ENCODE measurements around the gene APBA2. TPM values are rescaled to one million over a fixed set of nuclear protein-coding genes. Genes with fewer than 3 reads are reported as not detected.

Gene APBA2
- total RNA-seq, 2 donors from 2014 or later, result 2.7 to 4.0 TPM

GRCh38 chr15:29111705-29112281, 226.0 kb downstream of the APBA2 start:
- no peak for DNase-seq (ENCODE audit: low spot score)
- intact Hi-C loops (cut with DNase I), result no loop called here

- DNase-seq (ENCODE audit: low spot score), result no peak
- intact Hi-C loops (cut with DNase I), result no loop called here
Measured at GRCh38 chr15:29113336-29114220, 227.8 kb downstream of the APBA2 start.

- DNase-seq (ENCODE audit: low spot score), result no peak
- intact Hi-C loops (cut with DNase I), result loop anchor here in 1 of 2 donors (5.0 kb wide), 1 partner anchor 907 kb away; no protein-coding TSS in a partner anchor
Measured at GRCh38 chr15:29114221-29115092, 228.7 kb downstream of the APBA2 start.

- intact Hi-C loops (cut with DNase I), result loop anchor here in 1 of 2 donors (5.0 kb wide), 1 partner anchor 908 kb away; no protein-coding TSS in a partner anchor
- DNase-seq (ENCODE audit: low spot score), result no peak
Measured at GRCh38 chr15:29115093-29115991, 229.6 kb downstream of the APBA2 start.

- intact Hi-C loops (cut with DNase I), result loop anchor here in 1 of 2 donors (5.0 kb wide), 1 partner anchor 910 kb away; no protein-coding TSS in a partner anchor
- DNase-seq (ENCODE audit: low spot score), result no peak
Measured at GRCh38 chr15:29116970-29117700, 231.4 kb downstream of the APBA2 start.

GRCh38 chr15:29117778-29118177, 232.0 kb downstream of the APBA2 start:
- DNase-seq (ENCODE audit: low spot score), result no peak

GRCh38 chr15:29119847-29120246, 234.1 kb downstream of the APBA2 start:
- DNase-seq (ENCODE audit: low spot score), result no peak
- intact Hi-C loops (cut with DNase I), result loop anchor here in 1 of 2 donors (5.0 kb wide), 1 partner anchor 913 kb away; no protein-coding TSS in a partner anchor

More at GRCh38 chr15:29117778-29118177, 232.0 kb downstream of the APBA2 start:
- intact Hi-C loops (cut with DNase I), result loop anchor here in 1 of 2 donors (5.0 kb wide), 1 partner anchor 910 kb away; no protein-coding TSS in a partner anchor

GRCh38 chr15:29120593-29121368, 235.0 kb downstream of the APBA2 start:
- intact Hi-C loops (cut with DNase I), result no loop called here
- DNase-seq (ENCODE audit: low spot score), result no peak

- DNase-seq (ENCODE audit: low spot score), result no peak
- intact Hi-C loops (cut with DNase I), result no loop called here
Measured at GRCh38 chr15:29121369-29121656, 235.5 kb downstream of the APBA2 start.

GRCh38 chr15:29121907-29122306, 236.1 kb downstream of the APBA2 start:
- intact Hi-C loops (cut with DNase I), result no loop called here

GRCh38 chr15:29122506-29122905, 236.7 kb downstream of the APBA2 start:
- no peak for DNase-seq (ENCODE audit: low spot score)
- intact Hi-C loops (cut with DNase I), result no loop called here

More at GRCh38 chr15:29121907-29122306, 236.1 kb downstream of the APBA2 start:
- DNase-seq (ENCODE audit: low spot score), result no peak

GRCh38 chr15:29123171-29123570, 237.4 kb downstream of the APBA2 start:
- intact Hi-C loops (cut with DNase I), result no loop called here
- DNase-seq (ENCODE audit: low spot score), result no peak

- intact Hi-C loops (cut with DNase I), result no loop called here
- no peak for DNase-seq (ENCODE audit: low spot score)
Measured at GRCh38 chr15:29123991-29124390, 238.2 kb downstream of the APBA2 start.

GRCh38 chr15:29124581-29125381, 239.0 kb downstream of the APBA2 start:
- intact Hi-C loops (cut with DNase I), result no loop called here

GRCh38 chr15:29125382-29126207, 239.8 kb downstream of the APBA2 start:
- no peak for DNase-seq (ENCODE audit: low spot score)
- intact Hi-C loops (cut with DNase I), result no loop called here

More at GRCh38 chr15:29124581-29125381, 239.0 kb downstream of the APBA2 start:
- DNase-seq (ENCODE audit: low spot score), result no peak

GRCh38 chr15:29126208-29126536, 240.4 kb downstream of the APBA2 start:
- intact Hi-C loops (cut with DNase I), result no loop called here
- no peak for DNase-seq (ENCODE audit: low spot score)

Data from posterior vena cava (tissue), 2 donors.